MCF 10A (cell line): Measurements from ENCODE around the gene NEBL. TPM values are rescaled to one million over a fixed set of nuclear protein-coding genes. Genes with fewer than 3 reads are reported as not detected.
A peak's percentile ranks its signal among the peaks of the same experiment; 100 is the strongest.

Experiments
- BruUV-seq: library from RNA; stranded (reverse); fragments of 400-500 nt; replicated peaks from 2 replicates; lab custom pipeline; 2021; lab: Mats Ljungman, UMichigan
- CTCF ChIA-PET: fragments of 300-600 bp; sonication (Branson Sonifier 250); formaldehyde crosslinking; extraction: SDS; loops from one replicate; lab custom pipeline; 2021; ENCODE audit warnings: antibody characterized with exemption, inconsistent platforms; lab: Yijun Ruan, JAX
- POLR2A ChIA-PET: fragments of 300-600, 350-650 bp; sonication (Branson Sonifier 250); formaldehyde crosslinking; extraction: SDS; loops from one replicate; lab custom pipeline; 2020; ENCODE audit warnings: antibody characterized with exemption, inconsistent platforms; lab: Yijun Ruan, JAX
- DNase-seq: peaks from one replicate; pipeline ENCODE4 v3.0.0-alpha.2; 2018; ENCODE audit not compliant: unreplicated experiment
- H3K27ac Mint-ChIP-seq: one replicate; pipeline ENCODE4 v1.8.0; 2022; ENCODE audit warnings: mild to moderate bottlenecking, low read depth, mixed read lengths; ENCODE audit not compliant: unreplicated experiment
- H3K27me3 Mint-ChIP-seq: one replicate; pipeline ENCODE4 v1.8.0; 2022; ENCODE audit warnings: mixed read lengths; ENCODE audit not compliant: insufficient read depth, unreplicated experiment
- H3K36me3 Mint-ChIP-seq: one replicate; pipeline ENCODE4 v1.8.0; 2022; ENCODE audit warnings: mild to moderate bottlenecking, moderate library complexity, mixed read lengths; ENCODE audit not compliant: insufficient read depth, unreplicated experiment
- H3K4me1 Mint-ChIP-seq: one replicate; pipeline ENCODE4 v1.8.0; 2022; ENCODE audit warnings: mixed read lengths; ENCODE audit not compliant: insufficient read depth, unreplicated experiment
- H3K4me3 Mint-ChIP-seq: one replicate; pipeline ENCODE4 v1.8.0; 2022; ENCODE audit warnings: mild to moderate bottlenecking, moderate library complexity, mixed read lengths; ENCODE audit not compliant: unreplicated experiment
- H3K9me3 Mint-ChIP-seq: one replicate; pipeline ENCODE4 v1.8.0; 2022; ENCODE audit warnings: mixed read lengths; ENCODE audit not compliant: unreplicated experiment
- CTCF ChIP-seq: fragments of 200-600 bp; IDR thresholded peaks from one replicate; pipeline ENCODE4 v1.8.0; 2022; ENCODE audit warnings: antibody characterized with exemption, mild to moderate bottlenecking; ENCODE audit not compliant: unreplicated experiment
- intact Hi-C: fragments of 100-400 bp; cut with micrococcal nuclease; formaldehyde crosslinking; loops from 2 replicates; pipeline ENCODE4 v1.14.1; 2022
- total RNA-seq: library from RNA; stranded (reverse); gene quantifications from 2 replicates; pipeline ENCODE4 v1.2.3, GENCODE V29; 2022

Gene NEBL
- total RNA-seq, 1 experiment from 2014 or later, result 30.6 TPM

GRCh38 chr10:20740120-20740519 lies 157.0 kb downstream of the NEBL start:
- peaks cover 6% of the 10 kb centered on the region for H3K4me1 Mint-ChIP-seq
- TF ChIP-seq CTCF, result no peak
- intact Hi-C loops, result no loop called here

DNA sequence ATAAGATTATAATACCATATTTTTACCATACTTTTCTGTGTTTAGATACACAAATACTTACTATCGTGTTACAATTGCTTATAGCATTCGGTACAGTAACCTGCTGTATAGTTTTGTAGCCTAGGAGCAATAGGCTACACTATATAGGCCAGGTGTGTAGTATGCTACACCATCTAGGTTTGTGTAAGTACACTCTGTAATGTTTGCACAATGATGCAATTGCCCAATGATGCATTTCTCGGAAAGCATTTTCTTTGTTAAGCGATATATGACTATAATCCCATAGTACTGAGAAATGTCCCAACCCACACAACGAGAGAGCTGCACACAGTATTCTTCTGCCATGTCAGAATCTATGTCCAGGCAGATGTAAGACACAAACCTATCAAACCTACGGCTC lies 160.0 kb downstream of the NEBL start:
- POLR2A ChIA-PET, result no interaction called here
- no peaks in the 10 kb centered on the region for H3K27me3 Mint-ChIP-seq
- H3K9me3 Mint-ChIP-seq, result no peaks in the 10 kb centered on the region
- DNase-seq, result peak; percentile 32
- TF ChIP-seq CTCF, result no peak
- H3K36me3 Mint-ChIP-seq, result no peaks in the 10 kb centered on the region
- no TSS peak for BruUV-seq
- peaks cover 6% of the 10 kb centered on the region for H3K4me1 Mint-ChIP-seq
- H3K4me3 Mint-ChIP-seq, result no peak overlapping the region
- CTCF ChIA-PET, result interaction anchor here (0.5 kb wide), 1 partner anchor 548 kb away, joined by 3 read pairs; no protein-coding TSS in a partner anchor
- H3K27ac Mint-ChIP-seq, result no peak overlapping the region
- intact Hi-C loops, result no loop called here

More at GRCh38 chr10:20740120-20740519, 157.0 kb downstream of the NEBL start:
- H3K4me3 Mint-ChIP-seq, result no peak overlapping the region
- POLR2A ChIA-PET, result no interaction called here
- no peaks in the 10 kb centered on the region for H3K27me3 Mint-ChIP-seq
- BruUV-seq, result no TSS peak
- CTCF ChIA-PET, result no interaction called here
- H3K36me3 Mint-ChIP-seq, result no peaks in the 10 kb centered on the region
- H3K9me3 Mint-ChIP-seq, result no peaks in the 10 kb centered on the region
- no peak for DNase-seq
- H3K27ac Mint-ChIP-seq, result no peak overlapping the region
